Thoracic aorta (tissue), 2 donors: ENCODE measurements around the gene DTD1. TPM values are rescaled to one million over a fixed set of nuclear protein-coding genes. Genes with fewer than 3 reads are reported as not detected.

Experiments used
- ATAC-seq: fragments of 150-250 bp; one replicate; pipeline ENCODE4 v1.8.0; 2017; ENCODE audit warnings: low read depth; ENCODE audit not compliant: insufficient number of reproducible peaks, low FRiP score
- DNase-seq: peaks from one replicate; pipeline ENCODE4 v3.0.0-alpha.2; 2020; ENCODE audit warnings: low spot score
- H3K27ac ChIP-seq, 2 donors: fragments of 200-600 bp; sonication (generic); 1 replicate in 1 of 2; 2 replicates in 1 of 2; pipeline ENCODE4 v1.5.1; 2016; ENCODE audit warnings: mild to moderate bottlenecking in 2 of 2, moderate library complexity in 2 of 2
- H3K27me3 ChIP-seq: fragments of 200-600 bp; sonication (generic); replicated peaks from 2 replicates; pipeline ENCODE4 v1.6.0; 2016; ENCODE audit warnings: mild to moderate bottlenecking; ENCODE audit not compliant: insufficient read depth
- H3K36me3 ChIP-seq: fragments of 200-600 bp; sonication (generic); one replicate; pipeline ENCODE4 v1.5.1; 2016
- H3K4me1 ChIP-seq, 2 donors: fragments of 200-600 bp; sonication (generic); 1 replicate in 1 of 2; 2 replicates in 1 of 2; pipeline versions ENCODE4 v1.5.1 to v1.6.0; 2016; ENCODE audit warnings: low read depth in 2 of 2, mild to moderate bottlenecking in 1 of 2; ENCODE audit not compliant: control insufficient read depth in 1 of 2
- H3K4me3 ChIP-seq: fragments of 200-600 bp; sonication (generic); 2 replicates; pipeline ENCODE4 v1.5.1; 2016; ENCODE audit warnings: mild to moderate bottlenecking
- H3K9me3 ChIP-seq: fragments of 200-600 bp; sonication (generic); 2 replicates; pipeline ENCODE4 v1.5.1; 2016
- CTCF ChIP-seq: fragments of 200-600 bp; sonication (generic); IDR thresholded peaks from one replicate; pipeline ENCODE4 v1.5.1; 2019; ENCODE audit warnings: antibody characterized with exemption
- total RNA-seq, 2 donors: library from RNA; depleted of rRNA; stranded (reverse); fragments of >200 nt; gene quantifications; one replicate each; pipeline versions ENCODE4 v1.1.0 to v1.2.3, GENCODE V29; 2016

DTD1 gene
- total RNA-seq, 2 donors from 2014 or later: 29.6 to 36.9 TPM

DNA sequence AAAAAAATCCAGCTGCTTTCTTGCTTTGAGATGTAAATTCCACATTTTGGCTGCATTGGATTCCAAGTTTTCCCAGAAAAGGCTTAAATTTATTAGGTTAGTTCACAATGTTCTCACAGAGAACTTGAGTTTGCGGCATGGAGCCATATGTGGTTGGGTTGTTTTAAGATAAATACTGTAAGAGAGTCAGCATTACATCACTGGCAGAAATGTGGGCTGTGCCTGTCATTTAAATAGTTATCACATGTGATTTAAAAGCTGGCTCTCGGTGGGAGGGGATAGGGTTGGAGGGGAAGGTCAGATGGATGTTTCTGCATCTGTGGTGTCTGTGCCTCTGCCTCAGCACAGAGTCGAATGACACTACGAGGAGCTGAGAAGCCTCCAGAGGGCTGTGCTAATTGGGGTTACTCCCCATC is 151.9 kb downstream of the DTD1 start:
- TF ChIP-seq CTCF: no peak
- Histone ChIP-seq H3K36me3 (no peaks in the 10 kb centered on the region), H3K4me3 (peak overlapping the region; percentile 27), H3K27me3 (no peaks in the 10 kb centered on the region), H3K4me1 (peaks cover 8 to 13% of the 10 kb centered on the region in 2 donors), H3K9me3 (no peaks in the 10 kb centered on the region), H3K27ac (no peak overlapping the region)
- DNase-seq: no peak
- no peak for ATAC-seq

DNA sequence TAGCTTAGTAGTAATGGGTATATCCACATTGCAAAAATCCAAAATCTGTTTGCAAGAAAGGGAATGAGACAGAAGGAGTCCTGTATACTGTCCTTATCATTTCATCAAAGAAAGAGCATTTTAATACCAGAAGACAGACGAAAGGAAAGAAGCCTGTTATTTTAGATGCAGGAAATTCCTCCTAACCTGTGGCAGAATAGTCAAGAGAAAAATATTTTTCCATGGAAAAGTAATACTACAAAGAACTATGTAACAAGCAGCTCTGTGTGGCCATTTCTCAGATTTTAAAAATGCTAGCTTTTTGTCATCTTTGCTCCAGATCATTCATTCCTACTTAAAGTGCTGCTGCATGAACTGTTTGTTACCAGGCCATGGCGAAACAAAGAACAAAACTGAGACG is 152.9 kb downstream of the DTD1 start:
- no peak for TF ChIP-seq CTCF
- no peak for ATAC-seq

GRCh38 chr20:18742841-18743240 is 155.0 kb downstream of the DTD1 start:
- Histone ChIP-seq H3K27me3 (no peaks in the 10 kb centered on the region), H3K4me1 (peaks cover 8 to 13% of the 10 kb centered on the region in 2 donors), H3K4me3 (no peak overlapping the region), H3K27ac (no peak overlapping the region), H3K9me3 (no peaks in the 10 kb centered on the region), H3K36me3 (no peaks in the 10 kb centered on the region)
- DNase-seq: no peak
- TF ChIP-seq CTCF: no peak
- no peak for ATAC-seq

More for the DNA sequence above, 152.9 kb downstream of the DTD1 start:
- no peaks in the 10 kb centered on the region for H3K27me3 ChIP-seq
- no peaks in the 10 kb centered on the region for H3K9me3 ChIP-seq
- DNase-seq: no peak
- H3K4me1 ChIP-seq: peaks cover 8 to 13% of the 10 kb centered on the region in 2 donors
- H3K4me3 ChIP-seq: no peak overlapping the region
- no peaks in the 10 kb centered on the region for H3K36me3 ChIP-seq
- no peak overlapping the region for H3K27ac ChIP-seq

DNA sequence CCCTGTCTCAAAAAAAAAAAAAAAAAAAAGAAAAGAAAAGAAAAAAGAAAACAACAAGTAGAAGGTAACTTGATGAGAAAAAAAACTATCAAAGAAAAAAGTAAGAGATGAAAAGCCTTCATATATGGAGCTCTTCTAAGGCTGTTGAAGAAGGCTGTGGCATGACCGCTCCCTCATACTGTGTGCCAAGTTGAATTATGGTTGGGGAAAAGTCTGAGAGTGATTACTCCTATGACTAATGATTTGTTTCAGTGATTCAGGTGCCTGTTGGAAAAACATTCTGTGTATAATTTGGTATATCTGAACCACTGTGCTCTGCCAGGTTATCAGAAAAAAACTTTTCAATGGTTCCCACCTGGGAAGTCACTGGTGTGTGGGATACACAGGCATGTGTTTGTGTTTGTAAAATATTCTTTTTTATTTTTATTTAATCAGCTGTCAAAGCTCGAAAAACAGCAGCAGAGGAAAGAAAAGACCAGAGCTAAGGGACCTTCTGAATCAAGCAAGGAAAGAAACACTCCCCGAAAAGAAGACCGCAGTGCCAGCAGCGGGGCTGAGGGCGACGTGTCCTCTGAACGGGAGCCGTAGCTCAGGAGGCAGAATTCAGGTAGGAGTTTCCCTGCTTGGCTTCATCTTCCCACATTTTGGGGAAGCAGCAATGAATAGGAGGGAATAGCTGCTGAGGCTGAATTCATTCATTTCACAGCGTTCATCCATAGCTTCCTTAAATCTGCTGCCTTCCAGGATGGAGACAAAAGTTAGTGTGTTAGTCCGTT is 156.0 kb downstream of the DTD1 start:
- H3K4me3 ChIP-seq: no peak overlapping the region
- H3K27me3 ChIP-seq: no peaks in the 10 kb centered on the region
- H3K4me1 ChIP-seq: peaks cover 4 to 9% of the 10 kb centered on the region in 2 donors
- H3K9me3 ChIP-seq: no peaks in the 10 kb centered on the region
- no peak for TF ChIP-seq CTCF
- DNase-seq (no peak), ATAC-seq (no peak)
- no peak overlapping the region for H3K27ac ChIP-seq
- no peaks in the 10 kb centered on the region for H3K36me3 ChIP-seq

GRCh38 chr20:18747090-18747489 is 159.2 kb downstream of the DTD1 start:
- ATAC-seq: no peak
- Histone ChIP-seq H3K36me3 (no peaks in the 10 kb centered on the region), H3K4me3 (no peak overlapping the region), H3K27me3 (no peaks in the 10 kb centered on the region), H3K9me3 (no peaks in the 10 kb centered on the region), H3K4me1 (no peaks in the 10 kb centered on the region), H3K27ac (no peak overlapping the region)
- DNase-seq: no peak
- TF ChIP-seq CTCF: no peak
